Measurements from ENCODE around the gene SNX6. TPM values are rescaled to one million over a fixed set of nuclear protein-coding genes. Genes with fewer than 3 reads are reported as not detected.
A peak's percentile ranks its signal among the peaks of the same experiment; 100 is the strongest.
"Not testable (repeated sequence)": the region's sequence is repeated elsewhere in the genome, so short reads cannot be mapped to it uniquely, and the experiment has no call there.

SNX6 gene
- total RNA-seq, 2 donors from 2014 or later: 67.3 to 87.2 TPM

DNA sequence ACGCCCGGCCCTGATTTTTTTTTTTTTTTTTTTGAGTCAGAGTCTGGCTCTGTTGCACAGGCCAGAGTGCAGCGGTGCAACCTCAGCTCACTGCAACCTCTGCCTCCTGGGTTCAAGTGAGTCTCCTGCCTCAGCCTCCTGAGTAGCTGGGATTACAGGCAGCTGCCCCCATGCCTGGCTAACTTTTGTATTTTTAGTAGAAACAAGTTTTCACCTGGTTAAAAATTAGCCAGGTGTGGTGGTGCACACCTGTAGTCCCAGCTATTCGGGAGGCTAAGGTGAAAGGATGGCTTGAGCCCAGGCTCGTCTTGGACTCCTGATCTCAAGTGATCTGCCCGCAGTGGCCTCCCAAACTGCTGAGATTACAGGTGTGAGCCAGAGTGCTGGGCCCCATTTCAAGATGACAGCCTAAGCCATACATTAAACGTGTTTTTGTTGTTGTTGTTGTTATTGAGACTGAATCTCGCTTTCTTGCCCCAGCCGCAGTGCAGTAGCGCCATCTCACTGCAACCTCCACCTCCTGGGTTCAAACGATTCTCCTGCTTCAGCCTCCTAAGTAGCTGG lies 47.7 kb downstream of the SNX6 start:
- no peaks in the 10 kb centered on the region for H3K4me1 Mint-ChIP-seq
- no peaks in the 10 kb centered on the region for H3K36me3 Mint-ChIP-seq (ENCODE audit: low read depth)
- no peak for DNase-seq
- ATAC-seq: no peak
- peak overlapping the region; percentile 9 for H3K27ac Mint-ChIP-seq
- no peak overlapping the region for H3K4me3 Mint-ChIP-seq
- H3K9me3 ChIP-seq (ENCODE audit: control insufficient read depth, low read length, poor library complexity, severe bottlenecking): no peaks in the 10 kb centered on the region
- no peaks in the 10 kb centered on the region for H3K27me3 Mint-ChIP-seq

DNA sequence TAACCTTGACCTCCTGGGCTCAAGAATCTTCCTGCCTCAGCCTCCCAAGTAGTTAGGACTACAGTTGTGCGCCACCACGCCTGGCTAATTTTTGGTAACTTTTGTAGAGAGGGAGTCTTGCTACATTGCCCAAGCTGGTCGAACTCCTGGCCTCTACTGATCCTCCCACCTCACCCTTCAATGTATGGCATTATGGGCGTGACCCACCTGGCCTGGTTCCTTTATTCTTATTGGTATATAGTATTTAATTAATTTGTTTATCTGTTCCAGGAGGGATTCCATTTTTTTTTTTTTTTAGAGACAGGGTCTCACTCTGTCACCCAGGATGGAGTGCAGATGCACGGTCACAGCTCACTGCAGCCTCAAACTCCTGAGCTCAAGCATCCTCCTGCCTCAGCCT lies 49.6 kb downstream of the SNX6 start:
- Mint-ChIP-seq H3K27me3 (no peaks in the 10 kb centered on the region), H3K36me3 (ENCODE audit: low read depth) (no peaks in the 10 kb centered on the region), H3K27ac (peak overlapping the region; percentile 11), H3K4me1 (no peaks in the 10 kb centered on the region), H3K4me3 (no peak overlapping the region)
- H3K9me3 ChIP-seq (ENCODE audit: control insufficient read depth, low read length, poor library complexity, severe bottlenecking): no peaks in the 10 kb centered on the region
- DNase-seq: no peak
- no peak for ATAC-seq

DNA sequence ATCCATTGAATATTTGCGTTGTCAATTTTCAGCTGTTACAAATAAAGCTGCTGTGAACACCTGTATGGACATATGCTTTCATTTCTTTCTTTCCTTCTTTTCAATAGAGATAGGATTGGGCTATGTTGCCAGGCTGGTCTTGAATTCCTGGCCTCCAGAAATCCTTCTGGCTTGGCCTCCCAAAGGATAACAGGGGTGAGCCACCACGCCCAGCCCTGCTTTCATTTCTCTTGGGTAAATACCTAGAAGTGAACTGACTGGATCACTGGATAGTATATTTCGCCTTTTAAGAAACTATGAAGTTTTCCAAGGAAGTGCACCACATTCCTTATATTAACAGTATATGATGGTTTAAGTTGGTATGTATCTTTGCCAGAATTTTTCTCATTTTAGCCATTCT lies 58.2 kb downstream of the SNX6 start:
- no peak overlapping the region for H3K4me3 Mint-ChIP-seq
- peaks cover 5% of the 10 kb centered on the region for H3K36me3 Mint-ChIP-seq (ENCODE audit: low read depth)
- ATAC-seq: no peak

DNA sequence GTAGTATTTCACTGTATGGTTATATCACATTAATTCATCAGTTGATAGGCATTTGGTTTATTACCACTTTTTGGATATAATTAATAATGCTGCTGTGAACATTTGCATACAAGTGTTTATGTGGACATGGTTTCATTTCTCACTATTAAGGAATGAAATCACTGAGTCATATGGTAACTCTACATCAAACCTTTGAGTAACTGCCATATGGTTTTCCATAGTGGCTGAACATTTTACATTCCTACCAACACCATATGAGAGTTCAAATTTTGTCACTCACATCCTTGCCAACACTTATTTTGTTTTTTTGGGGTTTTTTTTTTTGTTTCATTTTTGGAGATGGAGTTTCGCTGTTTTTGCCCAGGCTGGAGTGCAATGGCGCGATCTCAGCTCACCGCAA lies 60.2 kb downstream of the SNX6 start:
- ATAC-seq (no peak), DNase-seq (no peak)
- Mint-ChIP-seq H3K36me3 (ENCODE audit: low read depth) (peaks cover 5% of the 10 kb centered on the region), H3K4me1 (no peaks in the 10 kb centered on the region), H3K27me3 (no peaks in the 10 kb centered on the region), H3K4me3 (no peak overlapping the region), H3K27ac (no peak overlapping the region)
- no peaks in the 10 kb centered on the region for H3K9me3 ChIP-seq (ENCODE audit: control insufficient read depth, low read length, poor library complexity, severe bottlenecking)

More for the DNA sequence above, 58.2 kb downstream of the SNX6 start:
- Mint-ChIP-seq H3K27me3 (no peaks in the 10 kb centered on the region), H3K4me1 (no peaks in the 10 kb centered on the region), H3K27ac (no peak overlapping the region)
- no peak for DNase-seq
- H3K9me3 ChIP-seq (ENCODE audit: control insufficient read depth, low read length, poor library complexity, severe bottlenecking): no peaks in the 10 kb centered on the region

DNA sequence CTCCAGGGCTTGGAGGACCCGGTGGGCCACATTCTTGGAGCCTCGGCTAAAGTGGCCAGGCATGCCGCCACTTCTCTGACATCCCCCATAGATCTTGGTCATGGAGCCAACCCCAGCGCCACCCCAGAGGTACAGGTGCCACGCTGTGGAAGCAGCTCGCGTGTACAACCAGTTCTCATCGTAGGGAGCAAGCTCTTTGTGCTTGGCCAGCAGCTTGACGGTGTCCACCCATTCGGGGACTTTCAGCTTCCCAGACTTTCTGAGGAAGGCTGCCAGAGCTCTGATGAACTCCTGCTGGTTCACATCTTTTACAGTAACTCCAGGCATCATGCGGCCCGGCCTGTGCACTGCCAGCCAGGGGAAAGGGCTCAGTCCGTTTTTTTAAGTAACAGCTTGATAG lies 61.1 kb downstream of the SNX6 start:
- H3K9me3 ChIP-seq (ENCODE audit: control insufficient read depth, low read length, poor library complexity, severe bottlenecking): no peaks in the 10 kb centered on the region
- no peaks in the 10 kb centered on the region for H3K4me1 Mint-ChIP-seq
- DNase-seq (no peak), ATAC-seq (no peak)
- peak overlapping the region; percentile 19 for H3K27ac Mint-ChIP-seq
- H3K27me3 Mint-ChIP-seq: no peaks in the 10 kb centered on the region
- peaks cover 5% of the 10 kb centered on the region for H3K36me3 Mint-ChIP-seq (ENCODE audit: low read depth)
- no peak overlapping the region for H3K4me3 Mint-ChIP-seq

DNA sequence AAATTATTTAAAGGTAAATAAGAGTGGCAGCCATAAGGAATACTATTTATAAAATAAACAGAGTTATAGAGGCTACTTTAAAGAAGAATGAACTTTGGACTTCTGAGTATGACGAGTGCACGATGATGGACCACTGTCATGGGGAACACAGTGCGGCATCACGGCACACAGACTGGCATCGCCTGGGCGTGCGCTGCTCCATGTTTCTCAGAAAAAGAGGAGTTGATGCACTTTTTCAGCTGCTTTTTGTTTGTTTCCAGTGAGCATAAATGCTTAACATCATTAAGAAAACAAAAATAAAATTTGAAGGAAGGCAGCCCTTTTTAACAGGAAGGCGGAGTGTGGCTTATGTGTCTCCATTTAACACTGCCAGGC lies 67.2 kb downstream of the SNX6 start:
- Mint-ChIP-seq H3K27ac (no peak overlapping the region), H3K27me3 (no peaks in the 10 kb centered on the region), H3K4me3 (no peak overlapping the region), H3K4me1 (no peaks in the 10 kb centered on the region), H3K36me3 (ENCODE audit: low read depth) (peaks cover under 1% of the 10 kb centered on the region)
- H3K9me3 ChIP-seq (ENCODE audit: control insufficient read depth, low read length, poor library complexity, severe bottlenecking): no peaks in the 10 kb centered on the region
- ATAC-seq (no peak), DNase-seq (no peak)

DNA sequence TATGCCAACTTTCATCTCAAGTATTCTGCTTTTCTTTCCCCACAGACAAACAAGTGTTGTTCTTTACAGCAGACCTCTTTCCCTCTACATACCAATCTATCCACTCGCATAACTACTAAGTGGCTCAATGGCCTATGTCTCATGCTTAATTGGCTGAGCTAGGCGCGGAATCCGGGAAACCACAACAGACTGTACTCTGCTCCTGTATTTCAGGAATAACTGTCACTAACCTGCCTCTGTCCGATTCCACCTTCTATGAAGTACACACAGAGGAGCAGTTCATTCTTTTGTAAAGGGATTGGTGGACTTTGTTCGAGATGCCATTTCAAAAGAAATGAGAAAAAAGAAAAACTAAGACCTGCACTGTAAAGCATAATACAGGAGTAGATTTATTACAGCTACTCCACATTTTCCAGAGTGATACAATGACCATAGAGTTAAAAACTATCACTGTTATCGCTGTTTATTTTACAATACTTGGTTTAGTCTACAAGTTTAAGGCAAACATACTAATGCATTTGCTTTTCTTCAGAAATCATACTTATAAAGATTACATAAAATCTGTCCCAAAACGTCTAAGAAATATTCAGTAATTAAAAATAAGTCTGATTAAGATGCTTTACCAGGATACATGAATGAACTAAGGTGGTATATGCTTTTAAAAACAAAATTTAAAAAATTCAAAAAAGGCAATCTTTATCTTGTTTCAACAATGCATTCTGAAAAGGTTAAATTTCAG lies 67.7 kb downstream of the SNX6 start:
- not testable (repeated sequence) for H3K9me3 ChIP-seq (ENCODE audit: control insufficient read depth, low read length, poor library complexity, severe bottlenecking); H3K4me1 Mint-ChIP-seq; H3K27me3 Mint-ChIP-seq; H3K27ac Mint-ChIP-seq; H3K36me3 Mint-ChIP-seq (ENCODE audit: low read depth); H3K4me3 Mint-ChIP-seq; ATAC-seq; DNase-seq

DNA sequence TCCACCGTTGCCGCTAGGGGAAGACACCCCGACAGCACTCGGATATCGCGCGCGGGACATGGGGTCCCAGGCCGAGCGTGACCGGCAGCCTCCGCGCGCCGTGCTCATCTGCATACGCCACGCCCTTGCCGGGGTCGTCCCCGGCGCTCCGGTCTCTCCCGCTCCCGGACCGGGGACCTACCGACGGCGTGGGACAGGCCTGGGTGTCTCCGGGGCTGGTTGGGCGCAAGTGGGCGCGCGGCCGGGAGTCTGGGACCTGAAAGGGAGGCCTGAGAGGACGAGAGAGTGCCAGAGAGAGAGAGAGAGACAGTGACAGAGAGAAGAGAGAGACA lies 73.5 kb downstream of the SNX6 start:
- DNase-seq; H3K27me3 Mint-ChIP-seq; H3K9me3 ChIP-seq (ENCODE audit: control insufficient read depth, low read length, poor library complexity, severe bottlenecking); H3K27ac Mint-ChIP-seq; H3K36me3 Mint-ChIP-seq (ENCODE audit: low read depth); H3K4me1 Mint-ChIP-seq; H3K4me3 Mint-ChIP-seq: not testable (repeated sequence)
- peak; percentile 74 for ATAC-seq

DNA sequence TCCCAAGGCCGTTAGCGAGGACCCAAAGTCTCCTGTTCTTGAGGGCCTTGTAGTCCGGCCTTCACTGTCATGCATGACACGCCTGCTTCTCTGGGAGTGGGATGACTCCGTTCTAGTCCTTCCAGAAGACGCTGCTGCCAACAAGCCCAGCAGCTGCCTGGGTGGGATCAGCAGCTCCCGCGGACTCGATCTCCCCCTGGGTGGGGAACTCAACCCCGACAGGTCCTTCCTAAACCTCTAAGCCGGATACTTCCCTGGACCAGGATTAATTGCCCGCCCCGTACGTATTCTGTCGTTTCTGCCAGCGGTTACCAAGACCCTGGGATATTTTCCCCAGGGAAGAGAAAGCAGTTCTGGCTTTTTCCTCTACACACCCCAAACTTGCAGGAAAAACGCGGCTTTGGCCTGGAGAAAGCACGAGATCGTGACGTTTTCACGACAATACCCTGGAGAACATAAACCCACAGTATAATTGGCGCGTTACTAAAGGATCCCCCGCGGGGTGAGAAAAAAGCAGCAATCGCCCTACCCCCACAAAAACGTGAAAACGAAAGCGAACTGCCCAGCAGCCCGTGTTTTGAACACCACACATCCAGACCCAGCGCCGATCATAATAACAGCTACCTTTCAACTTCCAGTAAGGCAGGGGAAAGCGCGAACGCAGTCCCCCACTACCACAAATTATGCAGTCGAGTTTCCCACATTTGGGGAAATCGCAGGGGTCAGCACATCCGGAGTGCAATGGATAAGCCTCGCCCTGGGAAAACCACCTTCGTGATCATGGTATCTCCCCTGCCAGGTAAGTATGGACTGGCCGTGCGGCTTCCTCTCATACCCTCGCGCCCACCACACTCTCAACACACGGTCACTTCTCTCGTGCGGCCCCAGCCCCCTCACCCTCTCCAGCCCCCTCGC lies 74.1 kb downstream of the SNX6 start:
- not testable (repeated sequence) for H3K27me3 Mint-ChIP-seq
- peak; percentile 79 for ATAC-seq

DNA sequence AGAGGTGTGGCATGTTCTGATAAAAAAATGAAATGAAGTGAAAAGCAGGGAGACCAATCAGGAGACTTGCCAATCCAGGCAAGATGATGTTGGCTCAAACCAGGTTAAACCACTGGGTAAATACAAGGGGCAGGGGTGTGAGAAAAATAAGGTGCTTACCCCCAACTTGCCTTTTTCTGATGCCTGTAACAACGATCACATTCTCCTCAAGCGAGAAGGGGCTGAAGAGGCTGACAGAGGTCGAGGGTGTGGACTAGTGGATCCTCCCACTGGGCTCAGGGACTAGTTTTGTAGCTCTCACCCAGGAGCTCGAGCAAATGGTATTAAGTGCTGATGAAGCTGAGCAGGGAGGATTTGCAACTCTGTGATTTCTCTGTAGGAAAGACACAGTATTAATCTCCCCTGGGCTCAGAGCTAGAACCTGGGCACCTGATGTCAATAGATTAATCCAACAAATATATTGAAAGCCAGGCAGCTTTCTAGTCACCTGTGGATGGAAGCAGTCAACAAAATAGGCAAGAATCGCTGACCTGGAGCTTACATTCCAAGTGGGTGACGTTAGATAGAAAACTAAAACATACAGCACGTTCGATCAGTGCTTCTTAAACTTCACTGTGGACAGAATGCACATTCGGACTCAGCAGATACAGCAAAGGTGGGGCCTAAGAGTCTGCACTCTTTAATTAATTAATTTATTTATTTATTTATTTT lies 75.3 kb downstream of the SNX6 start:
- H3K4me1 Mint-ChIP-seq: peaks cover 4% of the 10 kb centered on the region
- H3K27ac Mint-ChIP-seq: peak overlapping the region; percentile 17
- no peak for DNase-seq
- H3K4me3 Mint-ChIP-seq: peak overlapping the region; percentile 49
- no peaks in the 10 kb centered on the region for H3K9me3 ChIP-seq (ENCODE audit: control insufficient read depth, low read length, poor library complexity, severe bottlenecking)
- H3K27me3 Mint-ChIP-seq: no peaks in the 10 kb centered on the region
- H3K36me3 Mint-ChIP-seq (ENCODE audit: low read depth): no peaks in the 10 kb centered on the region
- ATAC-seq: no peak

More for the DNA sequence above, 74.1 kb downstream of the SNX6 start:
- not testable (repeated sequence) for H3K4me3 Mint-ChIP-seq; H3K27ac Mint-ChIP-seq; H3K4me1 Mint-ChIP-seq; H3K9me3 ChIP-seq (ENCODE audit: control insufficient read depth, low read length, poor library complexity, severe bottlenecking); DNase-seq; H3K36me3 Mint-ChIP-seq (ENCODE audit: low read depth)

DNA sequence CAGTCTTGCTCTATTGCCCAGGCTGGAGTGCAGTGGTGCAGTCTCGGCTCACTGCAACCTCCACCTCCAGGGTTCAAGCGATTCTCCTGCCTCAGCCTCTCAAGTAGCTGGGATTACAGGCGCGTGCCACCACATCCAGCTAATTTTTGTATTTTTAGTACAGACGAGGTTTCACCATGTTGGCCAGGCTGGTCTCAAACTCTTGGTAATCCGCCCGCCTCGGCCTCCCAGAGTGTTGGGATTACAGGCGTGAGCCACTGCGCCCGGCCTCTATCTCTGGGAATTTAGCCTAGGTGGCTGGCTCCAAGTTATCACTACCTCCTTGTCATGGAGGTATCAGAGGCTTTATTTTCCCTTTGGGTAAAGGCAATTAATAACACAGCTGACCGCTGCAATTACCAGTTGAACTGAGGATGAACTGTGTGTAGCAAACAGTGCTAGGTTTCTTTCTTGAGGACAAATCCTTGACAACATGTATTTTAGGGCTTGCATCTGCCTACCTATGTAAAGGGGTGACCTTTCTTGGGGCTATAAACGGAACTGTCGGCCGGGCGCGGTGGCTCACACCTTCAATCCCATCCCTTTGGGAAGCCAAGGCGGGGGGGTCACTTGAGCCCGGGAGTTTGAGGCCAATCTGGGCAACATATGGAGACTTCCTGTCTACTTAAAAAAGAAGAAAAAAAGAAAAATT lies 80.5 kb downstream of the SNX6 start:
- not testable (repeated sequence) for H3K9me3 ChIP-seq (ENCODE audit: control insufficient read depth, low read length, poor library complexity, severe bottlenecking); H3K4me3 Mint-ChIP-seq; H3K36me3 Mint-ChIP-seq (ENCODE audit: low read depth); H3K27me3 Mint-ChIP-seq; ATAC-seq; DNase-seq; H3K4me1 Mint-ChIP-seq
- H3K27ac Mint-ChIP-seq: peak overlapping the region; percentile 48

DNA sequence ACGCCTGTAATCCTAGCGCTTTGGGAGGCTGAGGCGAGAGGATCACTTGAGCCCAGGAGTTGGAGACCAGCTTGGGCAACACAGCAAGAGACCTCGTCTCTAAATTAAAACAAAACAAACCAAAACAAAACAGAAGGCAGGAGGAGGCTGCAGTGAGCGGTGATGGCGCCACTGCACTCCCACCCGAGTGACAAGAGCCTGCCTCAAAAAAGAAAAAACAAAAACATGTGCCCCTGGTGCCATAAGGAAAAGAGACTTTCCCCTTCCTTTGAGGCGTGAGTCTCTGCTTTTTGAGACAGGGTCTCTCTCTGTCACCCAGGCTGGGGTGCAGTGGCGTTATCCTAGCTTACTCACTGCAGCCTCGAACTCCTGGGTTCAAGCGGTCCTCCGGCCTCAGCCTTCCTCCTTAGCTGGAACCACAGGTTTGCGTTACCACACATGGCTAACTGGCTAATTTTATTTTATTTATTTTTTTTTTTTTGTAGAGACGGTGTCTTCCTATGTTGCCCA lies 81.4 kb downstream of the SNX6 start:
- peak overlapping the region; percentile 87 for H3K27ac Mint-ChIP-seq
- H3K4me3 Mint-ChIP-seq: peak overlapping the region; percentile 56
- peak in 1 of 3 donors; percentile 17 for DNase-seq

More for the DNA sequence above, 81.4 kb downstream of the SNX6 start:
- Mint-ChIP-seq H3K36me3 (ENCODE audit: low read depth) (no peaks in the 10 kb centered on the region), H3K27me3 (no peaks in the 10 kb centered on the region), H3K4me1 (no peaks in the 10 kb centered on the region)
- H3K9me3 ChIP-seq (ENCODE audit: control insufficient read depth, low read length, poor library complexity, severe bottlenecking): no peaks in the 10 kb centered on the region
- ATAC-seq: no peak
